K562 (cell line): ENCODE measurements around the gene ZFAND2A. TPM values are rescaled to one million over a fixed set of nuclear protein-coding genes. Genes with fewer than 3 reads are reported as not detected.

Source experiments
- KHSRP ChIP-seq: fragments of 450-650 bp; IDR thresholded peaks from 2 replicates; pipeline ENCODE4 v1.6.1; 2017
- PHTF2 ChIP-seq: fragments of 250-450 bp; sonication (Bioruptor Pico); IDR thresholded peaks from 2 replicates; pipeline ENCODE4 v1.5.0; 2021; ENCODE audit warnings: mild to moderate bottlenecking
- SMAD1 ChIP-seq: fragments of 150-350 bp; IDR thresholded peaks from 2 replicates; pipeline ENCODE4 v1.6.1; 2014; ENCODE audit warnings: low read length, low read depth; ENCODE audit not compliant: partially characterized antibody
- polyA plus RNA-seq, 8 experiments: library from polyadenylated mRNA; depleted of rRNA in 4 of 8; stranded (reverse) in 5 of 8; unstranded in 3 of 8; fragments of >200 nt; fragmentation: Nextera tagmentation in 2 of 8; fragmentation: Illumina TruSeq in 1 of 8; extraction: Ambion mirVana in 2 of 8; extraction: Trizol in 1 of 8; gene quantifications; 2 replicates each; pipeline versions ENCODE4 v1.2.1 to v1.2.3, GENCODE V29; 2011 to 2014; ENCODE audit warnings: inconsistent platforms in 1 of 8, missing spikeins in 1 of 8
- total RNA-seq, 7 experiments: library from RNA; depleted of rRNA in 6 of 7; stranded (reverse); fragments of >200 nt in 6 of 7; fragmentation: Illumina TruSeq in 2 of 7; extraction: Trizol in 2 of 7; gene quantifications; 2 replicates each; pipeline versions ENCODE4 v1.2.1 to v1.2.3, GENCODE V29; 2011 to 2021; ENCODE audit warnings: low replicate concordance in 1 of 7
- TF ChIP-seq, protein P1 (sequence below): fragments of 200-600 bp; sonication (generic); IDR thresholded peaks from one replicate; pipeline ENCODE4 v1.6.1; 2012; ENCODE audit warnings: mild to moderate bottlenecking, low read depth, low read length, inconsistent platforms
- TF ChIP-seq, protein P2 (sequence below), 2 experiments: fragments of 450-650 bp in 1 of 2; sonication (generic) in 1 of 2; formaldehyde crosslinking in 1 of 2; IDR thresholded peaks in 1 of 2; conservative IDR thresholded peaks in 1 of 2; 2 replicates each; pipeline versions ENCODE4 v1.6.1 to v1.8.1; 2016 to 2023; ENCODE audit warnings: mild to moderate bottlenecking in 2 of 2, moderate library complexity in 2 of 2, inconsistent platforms in 1 of 2, missing genetic modification reagents in 1 of 2

Gene ZFAND2A
- total and polyA plus RNA-seq, 9 of the 15 experiments (the other 6 are each of a cell fraction or from before 2014, with no cell fraction given) = 16.8 to 56.8 (median 26.1) TPM

DNA sequence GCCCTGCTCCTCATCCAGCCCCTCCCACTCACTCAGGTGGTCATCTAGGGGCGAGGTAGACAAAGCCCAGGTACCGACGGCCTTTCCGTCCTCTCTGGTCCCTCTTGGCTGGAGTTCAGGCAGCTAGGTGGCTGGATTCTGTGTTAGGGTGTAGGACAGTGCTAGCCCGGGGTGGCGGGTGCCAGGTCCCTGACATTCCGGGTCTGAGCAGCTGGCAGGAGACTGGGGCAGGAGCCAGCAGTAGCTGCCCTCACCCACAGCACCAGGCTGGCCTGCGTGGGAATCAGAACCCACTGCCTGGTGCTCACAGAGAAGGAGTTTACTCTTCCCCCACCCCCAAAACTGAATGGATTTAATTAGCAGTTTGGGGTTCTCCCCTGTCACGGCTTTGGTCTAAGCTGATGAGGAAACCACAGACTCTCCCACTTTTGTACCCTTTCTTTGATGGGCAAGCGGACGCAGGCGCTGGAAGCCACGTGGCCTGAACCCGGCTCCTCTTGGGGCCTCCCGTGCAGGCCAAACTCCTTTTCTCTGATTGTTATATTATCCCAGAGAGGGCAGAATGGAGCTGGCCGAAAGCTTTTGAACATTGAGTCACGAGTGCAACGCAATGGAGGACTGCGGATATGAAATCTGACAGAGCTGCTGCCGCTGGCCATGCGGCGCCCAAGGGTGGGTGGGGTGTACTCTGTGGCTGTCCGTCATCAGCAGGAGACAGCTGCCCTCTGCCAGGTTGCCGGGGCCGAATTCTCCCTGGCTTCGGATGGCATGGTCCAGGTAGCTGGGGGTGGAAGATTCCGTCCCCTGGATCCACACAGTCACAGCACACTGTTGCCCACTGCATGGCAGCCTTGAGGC is 12.9 kb upstream of the ZFAND2A start (continued):
- TF ChIP-seq, protein P1, sequence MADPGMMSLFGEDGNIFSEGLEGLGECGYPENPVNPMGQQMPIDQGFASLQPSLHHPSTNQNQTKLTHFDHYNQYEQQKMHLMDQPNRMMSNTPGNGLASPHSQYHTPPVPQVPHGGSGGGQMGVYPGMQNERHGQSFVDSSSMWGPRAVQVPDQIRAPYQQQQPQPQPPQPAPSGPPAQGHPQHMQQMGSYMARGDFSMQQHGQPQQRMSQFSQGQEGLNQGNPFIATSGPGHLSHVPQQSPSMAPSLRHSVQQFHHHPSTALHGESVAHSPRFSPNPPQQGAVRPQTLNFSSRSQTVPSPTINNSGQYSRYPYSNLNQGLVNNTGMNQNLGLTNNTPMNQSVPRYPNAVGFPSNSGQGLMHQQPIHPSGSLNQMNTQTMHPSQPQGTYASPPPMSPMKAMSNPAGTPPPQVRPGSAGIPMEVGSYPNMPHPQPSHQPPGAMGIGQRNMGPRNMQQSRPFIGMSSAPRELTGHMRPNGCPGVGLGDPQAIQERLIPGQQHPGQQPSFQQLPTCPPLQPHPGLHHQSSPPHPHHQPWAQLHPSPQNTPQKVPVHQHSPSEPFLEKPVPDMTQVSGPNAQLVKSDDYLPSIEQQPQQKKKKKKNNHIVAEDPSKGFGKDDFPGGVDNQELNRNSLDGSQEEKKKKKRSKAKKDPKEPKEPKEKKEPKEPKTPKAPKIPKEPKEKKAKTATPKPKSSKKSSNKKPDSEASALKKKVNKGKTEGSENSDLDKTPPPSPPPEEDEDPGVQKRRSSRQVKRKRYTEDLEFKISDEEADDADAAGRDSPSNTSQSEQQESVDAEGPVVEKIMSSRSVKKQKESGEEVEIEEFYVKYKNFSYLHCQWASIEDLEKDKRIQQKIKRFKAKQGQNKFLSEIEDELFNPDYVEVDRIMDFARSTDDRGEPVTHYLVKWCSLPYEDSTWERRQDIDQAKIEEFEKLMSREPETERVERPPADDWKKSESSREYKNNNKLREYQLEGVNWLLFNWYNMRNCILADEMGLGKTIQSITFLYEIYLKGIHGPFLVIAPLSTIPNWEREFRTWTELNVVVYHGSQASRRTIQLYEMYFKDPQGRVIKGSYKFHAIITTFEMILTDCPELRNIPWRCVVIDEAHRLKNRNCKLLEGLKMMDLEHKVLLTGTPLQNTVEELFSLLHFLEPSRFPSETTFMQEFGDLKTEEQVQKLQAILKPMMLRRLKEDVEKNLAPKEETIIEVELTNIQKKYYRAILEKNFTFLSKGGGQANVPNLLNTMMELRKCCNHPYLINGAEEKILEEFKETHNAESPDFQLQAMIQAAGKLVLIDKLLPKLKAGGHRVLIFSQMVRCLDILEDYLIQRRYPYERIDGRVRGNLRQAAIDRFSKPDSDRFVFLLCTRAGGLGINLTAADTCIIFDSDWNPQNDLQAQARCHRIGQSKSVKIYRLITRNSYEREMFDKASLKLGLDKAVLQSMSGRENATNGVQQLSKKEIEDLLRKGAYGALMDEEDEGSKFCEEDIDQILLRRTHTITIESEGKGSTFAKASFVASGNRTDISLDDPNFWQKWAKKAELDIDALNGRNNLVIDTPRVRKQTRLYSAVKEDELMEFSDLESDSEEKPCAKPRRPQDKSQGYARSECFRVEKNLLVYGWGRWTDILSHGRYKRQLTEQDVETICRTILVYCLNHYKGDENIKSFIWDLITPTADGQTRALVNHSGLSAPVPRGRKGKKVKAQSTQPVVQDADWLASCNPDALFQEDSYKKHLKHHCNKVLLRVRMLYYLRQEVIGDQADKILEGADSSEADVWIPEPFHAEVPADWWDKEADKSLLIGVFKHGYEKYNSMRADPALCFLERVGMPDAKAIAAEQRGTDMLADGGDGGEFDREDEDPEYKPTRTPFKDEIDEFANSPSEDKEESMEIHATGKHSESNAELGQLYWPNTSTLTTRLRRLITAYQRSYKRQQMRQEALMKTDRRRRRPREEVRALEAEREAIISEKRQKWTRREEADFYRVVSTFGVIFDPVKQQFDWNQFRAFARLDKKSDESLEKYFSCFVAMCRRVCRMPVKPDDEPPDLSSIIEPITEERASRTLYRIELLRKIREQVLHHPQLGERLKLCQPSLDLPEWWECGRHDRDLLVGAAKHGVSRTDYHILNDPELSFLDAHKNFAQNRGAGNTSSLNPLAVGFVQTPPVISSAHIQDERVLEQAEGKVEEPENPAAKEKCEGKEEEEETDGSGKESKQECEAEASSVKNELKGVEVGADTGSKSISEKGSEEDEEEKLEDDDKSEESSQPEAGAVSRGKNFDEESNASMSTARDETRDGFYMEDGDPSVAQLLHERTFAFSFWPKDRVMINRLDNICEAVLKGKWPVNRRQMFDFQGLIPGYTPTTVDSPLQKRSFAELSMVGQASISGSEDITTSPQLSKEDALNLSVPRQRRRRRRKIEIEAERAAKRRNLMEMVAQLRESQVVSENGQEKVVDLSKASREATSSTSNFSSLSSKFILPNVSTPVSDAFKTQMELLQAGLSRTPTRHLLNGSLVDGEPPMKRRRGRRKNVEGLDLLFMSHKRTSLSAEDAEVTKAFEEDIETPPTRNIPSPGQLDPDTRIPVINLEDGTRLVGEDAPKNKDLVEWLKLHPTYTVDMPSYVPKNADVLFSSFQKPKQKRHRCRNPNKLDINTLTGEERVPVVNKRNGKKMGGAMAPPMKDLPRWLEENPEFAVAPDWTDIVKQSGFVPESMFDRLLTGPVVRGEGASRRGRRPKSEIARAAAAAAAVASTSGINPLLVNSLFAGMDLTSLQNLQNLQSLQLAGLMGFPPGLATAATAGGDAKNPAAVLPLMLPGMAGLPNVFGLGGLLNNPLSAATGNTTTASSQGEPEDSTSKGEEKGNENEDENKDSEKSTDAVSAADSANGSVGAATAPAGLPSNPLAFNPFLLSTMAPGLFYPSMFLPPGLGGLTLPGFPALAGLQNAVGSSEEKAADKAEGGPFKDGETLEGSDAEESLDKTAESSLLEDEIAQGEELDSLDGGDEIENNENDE = no peak
- TF ChIP-seq KHSRP = no peak
- TF ChIP-seq, protein P2, sequence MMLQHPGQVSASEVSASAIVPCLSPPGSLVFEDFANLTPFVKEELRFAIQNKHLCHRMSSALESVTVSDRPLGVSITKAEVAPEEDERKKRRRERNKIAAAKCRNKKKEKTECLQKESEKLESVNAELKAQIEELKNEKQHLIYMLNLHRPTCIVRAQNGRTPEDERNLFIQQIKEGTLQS (IDR thresholded peaks at IDR 0.05) = no peak
- TF ChIP-seq, protein P2 (CRISPR knock-in tag; conservative IDR thresholded peaks at IDR 0.05) = no peak
- TF ChIP-seq SMAD1 = no peak
- no peak for TF ChIP-seq PHTF2 (CRISPR knock-in tag)
